ENCODE measurements around the gene MAST2.
A peak's percentile ranks its signal among the peaks of the same experiment; 100 is the strongest.

GRCh38 chr1:45953934-45954847 lies 150.8 kb downstream of the MAST2 start:
- TF ChIP-seq TCF4 (CRISPR knock-in tag; IDR thresholded peaks at IDR 0.05; ENCODE audit: borderline replicate concordance) (no peak), ISL1 (CRISPR knock-in tag; IDR thresholded peaks at IDR 0.05) (peak; percentile 63), ZFP30 (CRISPR knock-in tag; IDR thresholded peaks at IDR 0.05) (no peak), ZC3H10 (CRISPR knock-in tag; IDR thresholded peaks at IDR 0.05) (no peak), GLIS3 (CRISPR knock-in tag; IDR thresholded peaks at IDR 0.05) (no peak)

Data from SK-N-SH treated with all-trans-retinoic acid at 6 μM for 48 hours (cell line).